Right cardiac atrium (tissue), 5 donors: ENCODE data around the gene TAGLN2. TPM values are rescaled to one million over a fixed set of nuclear protein-coding genes. Genes with fewer than 3 reads are reported as not detected.
A peak's percentile ranks its signal among the peaks of the same experiment; 100 is the strongest.

Experiments used
- ATAC-seq, 2 donors: fragments of 200-7000 bp; cut with Tn5 transposase; one replicate each; pipeline versions ENCODE4 v1.8.0 to v1.9.1; 2020; ENCODE audit warnings: moderate library complexity in 2 of 2, mild to moderate bottlenecking in 1 of 2
- DNase-seq, 3 donors: peaks; one replicate each; pipeline ENCODE4 v3.0.0-alpha.2; 2020
- H3K27ac ChIP-seq: one replicate; pipeline ENCODE4 v1.5.1; 2013; ENCODE audit warnings: mild to moderate bottlenecking, low read length, control low read depth, moderate library complexity
- H3K27me3 ChIP-seq: one replicate; pipeline ENCODE4 v1.6.1; 2013; ENCODE audit not compliant: control insufficient read depth, insufficient read depth
- H3K4me1 ChIP-seq: one replicate; pipeline ENCODE4 v1.6.1; 2013; ENCODE audit warnings: low read length; ENCODE audit not compliant: control insufficient read depth, insufficient read depth
- H3K4me3 ChIP-seq: one replicate; pipeline ENCODE4 v1.5.1; 2013; ENCODE audit warnings: low read length, control low read depth
- H3K9me3 ChIP-seq: one replicate; pipeline ENCODE4 v1.6.1; 2013; ENCODE audit warnings: low read length; ENCODE audit not compliant: control insufficient read depth
- WGBS: extraction: QIAGEN DNeasy Blood & Tissue Kit; methylation state at CpG from one replicate; pipeline ENCODE4 v1.1.7; 2013; 5-methylcytosine and 5-hydroxymethylcytosine counted together
- intact Hi-C, 4 donors: fragments of 100-400 bp; cut with DNase I; formaldehyde crosslinking; loops; one replicate each; pipeline versions ENCODE4 v1.11.0 to v1.14.0; 2022 to 2023
- long read RNA-seq, 4 donors: library from polyadenylated mRNA; unstranded; transcript quantifications; one replicate each; pipeline ENCODE4 v2.0.0, GENCODE V29; 2020 to 2021
- polyA plus RNA-seq: library from polyadenylated mRNA; stranded (reverse); fragments of 200-250 nt; gene quantifications from one replicate; pipeline ENCODE4 v1.2.3, GENCODE V29; 2013
- total RNA-seq, 4 donors: library from RNA; stranded (reverse); fragmentation: NEBNext Ultra II Directional; extraction: Animal tissue kit (Norgen Biotek cat#: 25700); gene quantifications; one replicate each; pipeline ENCODE4 v1.2.1, GENCODE V29; 2021
- donor health status: healthy with polysubstance abuse.
- donor health status: DM: no; HTN: yes; CAD: no.
- donor health status: DM: no; HTN: no; CAD: no.
- donor health status: DM: no; HTN: yes; CAD: no; lungs with severe emphysema.
- donor health status: DM: yes; HTN: yes; CAD: no.

The TAGLN2 gene
- total RNA-seq (100 to 1,000 TPM; 117 to 253 (median 162) TPM), polyA plus RNA-seq (186 TPM)
- long read RNA-seq, donor 1, transcript TAGLN2-203 (5 exons, 1,604 nt): major isoform, 87 of 112 reads
- long read RNA-seq, donor 1, partial matches to known transcripts: 11 of 112 reads
- long read RNA-seq, donor 1, other reads (novel, unspliced or antisense): 13 of 112 reads
- long read RNA-seq, donor 2, transcript TAGLN2-203 (5 exons, 1,604 nt): major isoform, 97 of 117 reads
- long read RNA-seq, donor 2, partial matches to known transcripts: 9 of 117 reads
- long read RNA-seq, donor 2, other reads (novel, unspliced or antisense): 11 of 117 reads
- long read RNA-seq, donor 3, transcript TAGLN2-203 (5 exons, 1,604 nt): major isoform, 477 of 525 reads
- long read RNA-seq, donor 3, partial matches to known transcripts: 26 of 525 reads
- long read RNA-seq, donor 3, other reads (novel, unspliced or antisense): 19 of 525 reads
- long read RNA-seq, donor 4, transcript TAGLN2-203 (5 exons, 1,604 nt): major isoform, 77 of 88 reads
- long read RNA-seq, donor 4, partial matches to known transcripts: 2 of 88 reads
- long read RNA-seq, donor 4, other reads (novel, unspliced or antisense): 9 of 88 reads

DNA sequence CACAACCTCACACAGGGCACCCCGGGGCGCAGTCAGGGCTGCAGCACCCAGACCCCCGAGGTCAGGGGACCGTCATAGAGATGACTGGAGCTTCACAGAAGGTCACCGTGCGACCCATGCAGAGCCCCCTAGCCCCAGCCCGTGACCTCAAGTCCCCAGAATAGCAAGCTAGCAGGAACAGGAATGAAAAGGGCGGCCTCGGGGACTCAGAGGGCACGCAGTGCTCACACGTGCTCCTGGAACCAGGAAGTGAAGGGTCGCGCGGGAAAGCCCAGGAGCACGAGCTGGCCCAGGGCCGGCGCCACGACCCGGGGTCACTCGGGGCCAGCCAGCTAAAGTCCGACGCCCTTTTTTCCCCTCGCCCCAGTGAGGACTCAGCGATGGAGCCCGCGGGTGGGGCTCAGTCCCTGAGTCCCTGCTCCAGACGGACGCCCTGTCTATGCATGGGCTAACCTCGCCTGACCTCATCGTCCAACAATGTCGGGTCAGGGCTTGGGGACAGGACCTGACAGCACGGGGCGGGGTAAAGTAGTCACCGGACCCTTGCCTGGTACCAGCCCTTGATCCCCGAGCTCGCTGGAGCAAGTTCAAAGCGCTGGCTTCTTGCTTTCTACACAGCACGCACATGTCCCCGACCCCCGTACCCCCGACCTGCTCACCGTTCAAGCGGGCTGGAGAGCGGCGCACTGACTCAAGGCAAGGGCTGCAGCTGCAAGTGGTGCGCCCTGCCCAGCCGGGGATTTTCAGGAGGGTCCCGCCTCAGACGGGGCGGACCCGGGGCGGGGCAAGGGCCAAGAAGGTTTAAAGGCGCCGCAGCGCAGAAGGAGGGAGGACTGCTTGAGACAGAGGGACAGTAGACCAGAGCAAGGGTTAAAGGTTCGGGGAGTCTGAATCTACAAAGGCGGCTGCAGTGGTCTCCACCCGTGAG lies at the start of gene TAGLN2:
Gene TAGLN2, minus strand, starts transcription at position 717 of the 928 bp plus-strand sequence. CDS start 4,998 bp downstream, outside the sequence.
- no peaks in the 10 kb centered on the region for H3K9me3 ChIP-seq
- ATAC-seq (peak; percentile 79 to 85), DNase-seq (peak; percentile 95 to 98 (median 97))
- H3K4me1 ChIP-seq: peaks cover 14% of the 10 kb centered on the region
- H3K27me3 ChIP-seq: no peaks in the 10 kb centered on the region
- peak within 1 kb of the TSS; percentile 52 for H3K4me3 ChIP-seq
- H3K27ac ChIP-seq: peak within 1 kb of the TSS; percentile 94
- WGBS: under 1% methylated on average over 58 of the region's 58 CpGs
- intact Hi-C loops: loop anchor here in 1 of 4 donors (10.0 kb wide), 1 partner anchor 70 kb away; no protein-coding TSS in a partner anchor

DNA sequence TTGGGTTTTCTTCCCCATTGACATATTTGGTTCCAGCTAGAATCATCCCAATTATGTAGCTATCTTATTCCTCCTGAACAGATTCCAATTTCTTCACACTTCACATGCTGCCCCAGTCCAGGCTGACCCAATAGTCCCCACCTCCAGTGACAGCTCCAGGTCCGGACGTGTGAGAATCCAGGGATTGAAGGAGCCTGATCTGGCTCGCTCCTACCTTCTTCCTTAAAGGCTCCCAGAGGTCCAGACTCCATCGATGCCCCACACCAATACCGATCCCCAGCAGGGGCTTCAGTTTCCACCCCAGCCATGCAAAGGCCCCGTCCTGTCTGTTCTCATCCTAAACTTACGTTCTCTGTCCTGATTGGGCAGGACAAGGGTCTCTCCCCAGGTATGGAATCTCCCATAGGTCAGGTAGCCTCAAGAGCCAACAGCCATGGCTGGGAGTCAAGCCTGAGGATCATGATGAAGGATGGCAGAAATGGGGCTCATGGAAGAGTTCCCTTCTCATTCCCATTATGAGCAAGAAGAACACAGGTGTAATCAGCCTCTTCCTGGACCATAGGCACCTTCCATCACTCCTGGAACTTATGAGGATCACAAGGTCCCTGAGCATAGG lies 49.2 kb upstream of the TAGLN2 start:
- 89% methylated on average over 7 of the region's 7 CpGs for WGBS

DNA sequence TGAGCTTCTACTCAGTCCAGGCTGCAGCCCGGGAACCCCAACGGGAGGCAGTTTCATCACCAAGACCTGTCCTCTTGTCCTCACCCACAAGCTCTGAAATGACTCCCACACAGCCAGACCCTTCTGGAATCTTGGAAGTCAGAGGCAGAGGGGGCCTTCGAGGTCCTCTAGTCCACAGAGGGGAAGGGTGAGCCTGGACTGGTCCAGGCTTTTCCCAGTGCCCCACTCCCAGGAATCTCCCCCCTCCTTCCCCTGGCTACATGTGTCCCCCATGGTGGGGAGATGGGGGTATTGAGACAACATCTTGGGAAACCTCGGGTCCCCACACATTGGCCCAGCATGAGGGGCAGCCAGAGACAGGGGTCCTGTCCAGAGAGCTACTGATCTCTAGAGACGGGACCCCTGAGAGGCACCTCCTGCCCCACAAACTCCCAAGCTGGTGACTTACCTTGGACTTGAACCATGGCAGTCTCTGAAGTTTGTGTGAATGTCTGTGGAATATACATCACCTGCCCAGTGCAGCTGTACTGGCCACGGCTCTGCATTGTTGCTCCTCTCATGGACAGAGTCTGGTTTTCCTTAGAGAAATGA lies 48.1 kb upstream of the TAGLN2 start:
- no peak overlapping the region for H3K27ac ChIP-seq
- peaks cover 6% of the 10 kb centered on the region for H3K4me1 ChIP-seq
- H3K27me3 ChIP-seq: no peaks in the 10 kb centered on the region
- intact Hi-C loops: no loop called here
- DNase-seq: no peak
- no peak overlapping the region for H3K4me3 ChIP-seq
- WGBS: 76% methylated on average over 6 of the region's 6 CpGs
- H3K9me3 ChIP-seq: no peaks in the 10 kb centered on the region
- ATAC-seq: no peak

More for the DNA sequence above, 49.2 kb upstream of the TAGLN2 start:
- Histone ChIP-seq H3K4me3 (no peak overlapping the region), H3K9me3 (no peaks in the 10 kb centered on the region), H3K27ac (no peak overlapping the region), H3K4me1 (peaks cover 6% of the 10 kb centered on the region), H3K27me3 (no peaks in the 10 kb centered on the region)
- no peak for ATAC-seq
- intact Hi-C loops: no loop called here
- DNase-seq: no peak

DNA sequence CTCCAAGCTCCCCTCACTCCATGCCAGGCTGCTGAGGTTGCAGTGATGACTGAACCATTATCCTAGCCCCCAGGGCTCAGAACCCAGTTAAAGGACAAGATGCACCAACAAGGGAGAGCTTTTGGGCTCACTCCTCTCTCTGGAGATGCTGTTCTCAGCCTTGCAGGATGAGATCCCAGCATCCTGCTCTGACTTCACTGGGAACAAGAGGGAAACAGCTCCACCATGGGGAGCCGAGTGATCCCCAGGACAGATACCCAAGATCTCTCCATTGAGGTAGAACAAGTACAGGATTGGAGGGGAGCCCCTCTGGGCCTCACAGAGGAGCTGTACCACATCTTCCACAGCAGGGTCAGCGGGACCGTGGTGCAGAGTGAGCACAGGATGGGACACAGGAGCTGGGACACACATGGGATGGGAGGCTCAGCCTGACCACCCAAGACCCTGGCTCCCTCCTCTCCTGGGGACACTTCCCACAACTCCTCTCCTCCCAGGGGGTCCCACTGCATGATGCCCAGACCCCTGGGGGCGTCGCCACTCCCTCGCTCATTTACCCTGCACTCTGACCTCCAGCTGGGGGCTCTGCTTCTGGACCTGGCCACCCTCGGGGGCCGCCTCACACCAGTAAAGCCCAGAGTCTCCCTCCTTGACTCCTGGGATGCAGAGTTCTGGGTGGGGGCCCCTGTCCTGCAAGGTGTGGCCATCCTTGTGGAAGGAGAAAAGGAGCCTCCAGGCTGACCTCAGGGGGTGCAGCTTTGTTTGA lies 47.3 kb upstream of the TAGLN2 start:
- ATAC-seq: peak in 1 of 2 donors; percentile 16
- H3K9me3 ChIP-seq: no peaks in the 10 kb centered on the region
- H3K4me3 ChIP-seq: no peak overlapping the region
- 85% methylated on average over 8 of the region's 8 CpGs for WGBS
- peaks cover 6% of the 10 kb centered on the region for H3K4me1 ChIP-seq
- H3K27ac ChIP-seq: no peak overlapping the region
- intact Hi-C loops: no loop called here
- H3K27me3 ChIP-seq: no peaks in the 10 kb centered on the region
- no peak for DNase-seq

DNA sequence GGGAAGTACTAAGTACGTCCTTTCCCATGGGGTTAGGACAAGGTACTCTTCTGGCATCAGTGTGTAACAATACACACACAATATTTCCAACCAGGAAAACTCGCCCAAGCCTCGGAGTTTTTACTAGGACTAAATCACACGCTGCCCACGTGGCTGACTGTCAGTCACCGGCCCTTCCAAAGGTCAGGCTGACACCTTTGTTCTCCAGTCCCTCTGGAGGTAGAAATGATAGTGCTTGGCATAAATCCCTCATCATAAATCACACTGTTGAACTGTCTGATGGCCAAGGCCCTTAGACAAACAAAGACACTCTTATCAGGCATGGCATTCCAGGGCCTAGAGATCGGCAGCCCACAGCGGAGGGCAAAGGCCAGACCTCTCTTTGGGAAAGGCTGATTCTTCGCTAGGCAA lies 45.6 kb upstream of the TAGLN2 start:
- WGBS: 33% methylated on average over 9 of the region's 9 CpGs
- intact Hi-C loops: no loop called here
- Histone ChIP-seq H3K4me3 (no peak overlapping the region), H3K9me3 (no peaks in the 10 kb centered on the region), H3K4me1 (peaks cover 6% of the 10 kb centered on the region), H3K27ac (peak overlapping the region; percentile 31), H3K27me3 (no peaks in the 10 kb centered on the region)
- peak; percentile 73 to 76 for ATAC-seq
- DNase-seq: peak in 2 of 3 donors; percentile 33 to 61

DNA sequence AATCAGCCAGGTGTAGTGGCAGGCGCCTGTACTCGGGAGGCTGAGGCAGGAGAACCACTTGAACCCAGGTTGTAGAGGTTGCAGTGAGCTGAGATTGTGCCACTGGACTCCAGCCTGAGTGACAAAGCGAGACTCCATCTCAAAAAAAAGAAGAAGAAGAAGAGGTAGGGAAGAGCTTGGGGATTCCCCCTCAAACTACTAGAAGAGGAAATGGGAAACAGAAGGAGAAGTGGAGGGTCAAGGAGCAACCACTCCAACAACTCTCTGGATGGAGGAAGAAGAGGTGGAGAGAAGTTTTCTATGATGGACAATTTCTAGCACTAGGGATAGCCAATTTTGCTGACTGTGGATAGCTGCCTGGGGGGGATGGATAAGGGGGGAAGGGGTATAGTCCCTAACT lies 43.6 kb upstream of the TAGLN2 start:
- WGBS: 94% methylated on average over 3 of the region's 3 CpGs
- DNase-seq: no peak
- peaks cover 6% of the 10 kb centered on the region for H3K4me1 ChIP-seq
- H3K27me3 ChIP-seq: no peaks in the 10 kb centered on the region
- H3K27ac ChIP-seq: no peak overlapping the region
- H3K9me3 ChIP-seq: no peaks in the 10 kb centered on the region
- no peak overlapping the region for H3K4me3 ChIP-seq
- intact Hi-C loops: no loop called here
- no peak for ATAC-seq

DNA sequence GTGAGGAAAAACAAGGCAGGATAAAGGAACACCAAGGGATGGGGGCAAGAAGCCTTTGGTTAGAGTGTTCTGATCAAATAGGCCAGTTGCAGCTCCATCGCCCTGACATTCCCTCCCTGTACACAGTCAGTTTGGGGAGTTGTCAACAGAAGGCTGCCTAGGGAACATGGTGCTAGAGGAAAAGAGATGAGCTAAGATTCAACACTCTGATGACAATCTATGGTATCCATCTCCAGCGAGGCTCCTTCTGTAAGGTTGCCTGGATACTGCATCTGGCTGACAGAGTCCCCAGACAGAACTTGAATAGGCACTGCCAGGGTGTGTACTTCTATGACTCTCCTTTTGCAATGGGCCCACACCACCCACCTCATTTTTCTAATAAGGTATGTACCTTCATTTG lies 40.0 kb upstream of the TAGLN2 start:
- H3K4me3 ChIP-seq: no peak overlapping the region
- H3K9me3 ChIP-seq: no peaks in the 10 kb centered on the region
- intact Hi-C loops: no loop called here
- no peaks in the 10 kb centered on the region for H3K27me3 ChIP-seq
- no peak overlapping the region for H3K27ac ChIP-seq
- DNase-seq: no peak
- 83% methylated on average over 2 of the region's 2 CpGs for WGBS
- no peak for ATAC-seq
- H3K4me1 ChIP-seq: no peaks in the 10 kb centered on the region

DNA sequence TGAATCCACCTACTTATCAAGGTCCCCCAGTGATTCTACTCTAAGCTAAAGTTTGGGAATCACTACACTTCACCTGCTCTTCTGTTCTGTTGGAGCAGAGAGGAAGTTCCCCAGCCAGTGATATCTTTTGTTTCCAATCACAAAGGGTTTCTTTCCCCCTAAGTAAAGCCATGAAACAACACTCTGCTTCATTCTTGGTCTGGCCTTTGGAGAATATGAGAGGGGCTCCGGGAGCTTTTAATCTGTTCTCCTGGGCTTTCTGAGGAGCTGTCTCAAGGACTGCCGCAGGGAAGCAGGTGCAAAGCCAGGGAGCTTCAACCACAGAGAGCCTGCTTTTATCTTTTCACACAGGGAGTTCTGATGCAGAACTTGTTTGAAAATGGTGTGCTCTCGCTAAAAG lies 38.8 kb upstream of the TAGLN2 start:
- no peak for DNase-seq

DNA sequence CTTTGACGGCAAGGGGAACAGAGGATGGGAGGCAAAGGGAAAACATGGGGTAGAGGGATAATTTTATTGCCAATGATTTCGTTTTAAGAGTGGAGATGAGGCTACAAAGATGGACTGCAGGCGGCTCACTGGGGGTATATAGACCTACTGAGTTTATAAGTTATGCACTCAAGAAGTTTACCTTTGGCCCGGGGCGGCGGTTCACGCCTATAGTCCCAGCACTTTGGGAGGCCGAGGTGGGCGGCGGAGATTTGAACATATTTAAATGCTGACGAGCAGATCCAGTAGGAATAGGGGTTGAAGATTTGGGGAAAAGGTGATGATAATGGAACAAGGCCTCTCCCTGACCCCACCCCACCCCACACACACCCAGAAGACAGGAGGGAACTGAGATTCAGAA lies 36.9 kb upstream of the TAGLN2 start:
- Histone ChIP-seq H3K9me3 (no peaks in the 10 kb centered on the region), H3K27ac (no peak overlapping the region), H3K27me3 (no peaks in the 10 kb centered on the region), H3K4me1 (no peaks in the 10 kb centered on the region), H3K4me3 (no peak overlapping the region)
- ATAC-seq: no peak
- intact Hi-C loops: no loop called here
- WGBS: 92% methylated on average over 11 of the region's 11 CpGs
- no peak for DNase-seq

More for the DNA sequence above, 38.8 kb upstream of the TAGLN2 start:
- 68% methylated on average over 3 of the region's 3 CpGs for WGBS
- Histone ChIP-seq H3K27ac (no peak overlapping the region), H3K9me3 (no peaks in the 10 kb centered on the region), H3K4me3 (no peak overlapping the region), H3K4me1 (no peaks in the 10 kb centered on the region), H3K27me3 (no peaks in the 10 kb centered on the region)
- ATAC-seq: no peak
- intact Hi-C loops: no loop called here

DNA sequence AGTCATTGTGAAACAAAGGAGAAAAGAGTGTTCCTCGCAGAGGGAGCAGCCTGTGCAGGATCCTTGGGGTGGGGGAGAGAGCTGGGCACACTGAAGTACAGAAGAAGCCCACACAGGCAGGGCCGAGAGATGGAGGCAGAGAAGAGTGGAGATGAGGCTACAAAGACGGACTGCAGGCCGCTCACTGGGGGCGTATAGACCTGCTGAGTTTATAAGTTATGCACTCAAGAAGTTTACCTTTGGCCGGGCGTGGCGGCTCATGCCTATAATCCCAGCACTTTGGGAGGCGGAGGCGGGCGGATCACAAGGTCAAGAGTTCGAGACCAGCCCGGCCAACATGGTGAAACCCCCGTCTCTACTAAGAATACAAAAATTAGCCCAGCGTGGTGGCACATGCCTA lies 36.3 kb upstream of the TAGLN2 start:
- Histone ChIP-seq H3K9me3 (no peaks in the 10 kb centered on the region), H3K27me3 (no peaks in the 10 kb centered on the region), H3K4me1 (no peaks in the 10 kb centered on the region), H3K4me3 (no peak overlapping the region), H3K27ac (no peak overlapping the region)
- DNase-seq (no peak), ATAC-seq (no peak)
- WGBS: 90% methylated on average over 15 of the region's 15 CpGs
- intact Hi-C loops: no loop called here
